Left kidney (tissue), 2 donors: ENCODE measurements around the gene S100A1. TPM values are rescaled to one million over a fixed set of nuclear protein-coding genes. Genes with fewer than 3 reads are reported as not detected.

Source experiments
- DNase-seq: peaks from one replicate; pipeline ENCODE4 v3.0.0-alpha.2; 2013
- polyA plus RNA-seq: library from polyadenylated mRNA; unstranded; fragments of 120-200 nt; gene quantifications from one replicate; pipeline ENCODE4 v1.2.1, GENCODE V29; 2013; ENCODE audit not compliant: insufficient read length

S100A1 gene
- polyA plus RNA-seq, 1 donor, result 18.5 TPM

- no peak for DNase-seq
These were observed 19.3 kb upstream of the S100A1 start for GRCh38 chr1:153608742-153609584.

DNA sequence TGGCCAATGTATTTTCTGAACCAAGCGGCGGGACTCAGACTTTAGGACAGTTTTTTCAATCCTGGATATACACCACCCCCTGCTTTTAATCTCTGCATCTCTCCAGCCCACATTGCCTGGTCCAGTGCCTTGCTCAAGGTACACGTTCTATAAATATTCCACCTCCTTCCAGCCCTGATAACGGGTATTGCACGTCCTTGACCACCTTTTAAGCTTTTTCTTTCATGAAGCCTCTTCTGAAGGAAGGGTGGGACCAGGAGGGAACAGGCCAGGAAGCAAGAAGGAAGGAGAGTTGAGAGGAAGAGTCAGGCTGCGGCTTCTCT is 18.7 kb upstream of the S100A1 start:
- DNase-seq, result no peak

- DNase-seq, result no peak
These were observed 17.9 kb upstream of the S100A1 start for GRCh38 chr1:153610334-153610733.

GRCh38 chr1:153610811-153611301 is 17.4 kb upstream of the S100A1 start:
- no peak for DNase-seq

DNA sequence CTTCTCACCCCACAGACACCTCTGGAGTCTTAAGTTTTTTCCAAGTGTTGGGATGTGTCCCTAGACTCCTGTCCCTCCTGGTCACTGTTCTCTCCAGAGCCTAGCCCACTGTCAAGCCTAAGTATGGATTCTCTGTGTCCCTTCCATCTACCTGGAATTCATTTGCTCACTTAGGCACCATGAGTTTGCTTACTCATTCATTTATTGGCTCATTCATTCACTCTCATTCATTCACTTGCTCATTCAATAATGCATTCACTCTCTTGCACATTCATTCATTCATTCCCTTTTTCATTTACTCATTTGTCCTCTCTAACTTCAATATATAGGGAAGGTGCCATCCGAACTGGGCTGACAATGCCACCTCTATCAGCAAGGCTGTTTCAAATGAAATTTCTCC is 16.9 kb upstream of the S100A1 start:
- DNase-seq, result no peak

GRCh38 chr1:153612111-153612754 is 16.0 kb upstream of the S100A1 start:
- no peak for DNase-seq

DNA sequence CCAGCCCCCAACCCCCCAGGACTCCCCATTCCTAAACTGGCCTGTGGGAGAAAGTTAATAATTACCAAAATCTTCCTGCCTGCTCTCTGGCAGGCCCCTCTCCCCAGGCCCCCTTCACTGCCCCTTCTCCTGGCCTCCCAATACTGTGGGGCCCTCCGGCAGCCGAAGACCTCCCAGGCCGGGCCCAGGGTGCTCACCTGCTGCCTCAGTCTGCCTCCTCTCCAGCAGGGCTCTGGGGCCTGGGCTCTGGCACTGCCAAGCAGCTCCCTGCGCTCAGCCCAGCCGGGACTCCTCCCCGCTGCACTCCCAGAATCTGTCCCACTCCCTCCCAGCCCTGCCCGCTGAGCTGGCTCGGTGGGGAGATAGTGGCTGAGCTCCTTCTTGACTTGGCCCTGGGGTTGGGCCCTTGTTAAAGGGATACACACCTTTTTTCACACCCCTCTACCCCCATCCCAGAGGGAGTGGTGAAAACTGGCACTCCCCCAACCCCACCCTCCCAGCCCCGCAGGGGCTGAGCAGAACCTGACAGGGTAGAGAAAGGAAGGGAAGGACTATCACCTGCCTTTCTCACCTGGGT is 15.4 kb upstream of the S100A1 start, which contains the start of gene S100A16:
Gene S100A16, minus strand, starts transcription at position 383 of the 577 bp plus-strand sequence. CDS start 4,986 bp downstream, outside the sequence.
- no peak for DNase-seq

- DNase-seq, result no peak
These were observed 14.8 kb upstream of the S100A1 start for GRCh38 chr1:153613406-153613805.

GRCh38 chr1:153614189-153614900 is 13.9 kb upstream of the S100A1 start:
- DNase-seq, result no peak

- DNase-seq, result no peak
These were observed 13.3 kb upstream of the S100A1 start for GRCh38 chr1:153614906-153615305.

GRCh38 chr1:153615406-153615805 is 12.8 kb upstream of the S100A1 start:
- no peak for DNase-seq

- DNase-seq, result no peak
These were observed 11.9 kb upstream of the S100A1 start, which contains the start of gene S100A14 for GRCh38 chr1:153616144-153616916. Gene S100A14 (minus strand): TSS chr1:153616325. CDS start chr1:153615858, 467 bp downstream.

GRCh38 chr1:153616917-153617311 is 11.3 kb upstream of the S100A1 start:
- DNase-seq, result no peak

- no peak for DNase-seq
These were observed 10.6 kb upstream of the S100A1 start for GRCh38 chr1:153617663-153618062.

DNA sequence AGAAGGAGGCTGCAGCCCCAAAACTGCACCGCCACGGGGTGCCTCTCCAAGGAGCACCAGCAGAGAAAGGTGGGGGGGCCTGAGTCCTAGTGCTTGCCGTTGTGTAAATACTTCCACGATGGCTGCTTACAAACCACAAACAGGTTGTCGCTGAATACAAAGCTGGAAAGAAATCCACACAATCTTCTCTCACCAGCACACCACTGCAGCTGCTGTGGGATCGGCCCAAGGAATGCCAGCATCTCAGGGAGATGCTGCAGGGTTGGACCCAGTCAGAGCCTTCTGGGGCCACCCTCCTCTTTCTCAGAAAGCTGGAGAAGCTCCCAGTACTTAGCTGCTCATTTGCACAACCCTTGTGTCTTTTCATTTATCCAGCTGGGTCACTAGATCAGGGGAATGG is 9.1 kb upstream of the S100A1 start:
- no peak for DNase-seq

DNA sequence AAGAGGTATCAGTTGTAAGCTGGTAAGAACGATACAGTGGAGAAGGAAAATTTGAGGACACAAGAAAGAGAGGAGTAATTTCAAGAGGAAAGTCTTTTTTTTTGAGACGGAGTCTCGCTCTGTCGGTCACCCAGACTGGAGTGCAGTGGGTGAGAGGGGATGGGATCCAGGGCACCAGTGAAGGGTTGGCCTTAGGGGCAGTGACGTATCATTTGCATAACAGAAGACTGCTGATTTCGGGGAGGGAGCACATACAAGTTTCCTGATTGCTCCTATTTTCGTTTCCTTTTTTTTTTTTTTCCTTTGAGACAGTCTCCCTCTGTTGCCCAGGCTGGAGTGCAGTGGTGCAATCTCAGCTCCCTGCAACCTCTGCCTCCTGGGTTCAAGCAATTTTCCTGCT is 5.1 kb upstream of the S100A1 start:
- DNase-seq, result no peak

- no peak for DNase-seq
These were observed 3.1 kb upstream of the S100A1 start for GRCh38 chr1:153624965-153625611.

- DNase-seq, result no peak
These were observed 1.7 kb upstream of the S100A1 start for GRCh38 chr1:153626477-153626903.

- DNase-seq, result peak; percentile 87
These were observed 1.1 kb upstream of the S100A1 start, which contains the start of gene S100A13 for GRCh38 chr1:153626904-153627714. Gene S100A13 (minus strand): TSS chr1:153627505. CDS start chr1:153626472, 1,033 bp downstream.
